ENCODE measurements around the gene PDPK1.

- no peak for TF ChIP-seq CTCF (conservative IDR thresholded peaks at IDR 0.05; ENCODE audit: low read depth in 2 of 2)
- no peak for TF ChIP-seq EZH2phosphoT487 (IDR thresholded peaks at IDR 0.05; ENCODE audit: unreplicated experiment)
- no peak for TF ChIP-seq REST (IDR thresholded peaks at IDR 0.05; ENCODE audit: unreplicated experiment)
- TF ChIP-seq POLR2AphosphoS5 (IDR thresholded peaks at IDR 0.05; ENCODE audit: low read depth) = no peak
- no peak for TF ChIP-seq EZH2 (IDR thresholded peaks at IDR 0.05; ENCODE audit: low read depth, unreplicated experiment)
- no peak for TF ChIP-seq ETS1 (IDR thresholded peaks at IDR 0.05)
- no peak for TF ChIP-seq JUNB (IDR thresholded peaks at IDR 0.05; ENCODE audit: unreplicated experiment)
- no peak for TF ChIP-seq CREB1 (CRISPR knock-in tag; IDR thresholded peaks at IDR 0.05; ENCODE audit: low read depth)
- no peak for TF ChIP-seq ZNF114 (CRISPR knock-in tag; IDR thresholded peaks at IDR 0.05)
- no peak for TF ChIP-seq ZNF331 (CRISPR knock-in tag; IDR thresholded peaks at IDR 0.05; ENCODE audit: low read depth)
- no peak for TF ChIP-seq ZNF462 (CRISPR knock-in tag; IDR thresholded peaks at IDR 0.05)
- TF ChIP-seq NANOG (IDR thresholded peaks at IDR 0.05; ENCODE audit: borderline replicate concordance) = no peak
- no peak for TF ChIP-seq STAT1 (IDR thresholded peaks at IDR 0.05; ENCODE audit: unreplicated experiment)
These were observed 72.1 kb downstream of the PDPK1 start for GRCh38 chr16:2609827-2610470.

Data from GM23338 (cell line).